Measurements from ENCODE around the gene CACFD1.

DNA sequence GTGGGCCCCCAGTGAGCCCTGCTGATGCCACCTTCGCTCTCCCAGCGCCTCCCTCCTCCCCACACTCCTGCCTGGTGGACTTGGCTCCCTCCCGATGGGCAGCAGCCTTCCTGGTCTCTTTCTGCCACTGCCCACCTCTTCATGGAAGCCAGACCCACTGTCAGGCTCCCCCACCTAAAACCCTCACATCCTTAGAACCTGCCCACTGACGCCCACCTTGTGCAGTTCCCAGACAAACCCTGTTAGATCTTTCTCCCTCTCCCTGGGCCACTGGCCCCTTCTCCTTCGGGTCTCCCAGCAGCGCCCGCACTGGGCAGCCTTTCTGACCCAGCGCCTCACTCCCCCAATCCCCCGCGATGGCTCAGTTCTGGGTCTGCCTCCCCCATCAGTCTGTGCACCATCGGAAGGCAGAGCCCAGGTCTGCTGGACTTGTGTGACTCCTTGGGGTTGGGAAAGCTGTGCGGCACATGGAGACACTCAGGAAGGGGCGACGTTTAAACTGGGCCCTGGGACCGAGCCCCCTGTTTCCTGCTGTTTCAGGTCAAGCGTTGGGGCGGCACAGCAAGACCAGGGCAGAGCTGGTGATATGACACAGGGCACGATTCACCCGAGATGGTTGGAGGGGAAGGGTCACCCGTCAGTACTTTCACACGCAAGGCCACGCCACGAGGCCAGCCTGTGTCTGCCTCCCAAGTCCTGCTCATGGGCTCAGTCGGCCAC lies 47.6 kb downstream of the CACFD1 start:
- no peak for TF ChIP-seq POLR2A (IDR thresholded peaks at IDR 0.05)
- TF ChIP-seq, protein P1, sequence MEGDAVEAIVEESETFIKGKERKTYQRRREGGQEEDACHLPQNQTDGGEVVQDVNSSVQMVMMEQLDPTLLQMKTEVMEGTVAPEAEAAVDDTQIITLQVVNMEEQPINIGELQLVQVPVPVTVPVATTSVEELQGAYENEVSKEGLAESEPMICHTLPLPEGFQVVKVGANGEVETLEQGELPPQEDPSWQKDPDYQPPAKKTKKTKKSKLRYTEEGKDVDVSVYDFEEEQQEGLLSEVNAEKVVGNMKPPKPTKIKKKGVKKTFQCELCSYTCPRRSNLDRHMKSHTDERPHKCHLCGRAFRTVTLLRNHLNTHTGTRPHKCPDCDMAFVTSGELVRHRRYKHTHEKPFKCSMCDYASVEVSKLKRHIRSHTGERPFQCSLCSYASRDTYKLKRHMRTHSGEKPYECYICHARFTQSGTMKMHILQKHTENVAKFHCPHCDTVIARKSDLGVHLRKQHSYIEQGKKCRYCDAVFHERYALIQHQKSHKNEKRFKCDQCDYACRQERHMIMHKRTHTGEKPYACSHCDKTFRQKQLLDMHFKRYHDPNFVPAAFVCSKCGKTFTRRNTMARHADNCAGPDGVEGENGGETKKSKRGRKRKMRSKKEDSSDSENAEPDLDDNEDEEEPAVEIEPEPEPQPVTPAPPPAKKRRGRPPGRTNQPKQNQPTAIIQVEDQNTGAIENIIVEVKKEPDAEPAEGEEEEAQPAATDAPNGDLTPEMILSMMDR (IDR thresholded peaks at IDR 0.05), result no peak

Measured in Peyer's patch (tissue), 4 donors.